HG03097 (cell line): ENCODE results near the gene ATF6.

Experiments used
- ATAC-seq: cut with Tn5 transposase; IDR thresholded peaks from one replicate; pipeline ENCODE4 v1.9.1; 2021; ENCODE audit not compliant: unreplicated experiment, low FRiP score

The ATF6 gene

DNA sequence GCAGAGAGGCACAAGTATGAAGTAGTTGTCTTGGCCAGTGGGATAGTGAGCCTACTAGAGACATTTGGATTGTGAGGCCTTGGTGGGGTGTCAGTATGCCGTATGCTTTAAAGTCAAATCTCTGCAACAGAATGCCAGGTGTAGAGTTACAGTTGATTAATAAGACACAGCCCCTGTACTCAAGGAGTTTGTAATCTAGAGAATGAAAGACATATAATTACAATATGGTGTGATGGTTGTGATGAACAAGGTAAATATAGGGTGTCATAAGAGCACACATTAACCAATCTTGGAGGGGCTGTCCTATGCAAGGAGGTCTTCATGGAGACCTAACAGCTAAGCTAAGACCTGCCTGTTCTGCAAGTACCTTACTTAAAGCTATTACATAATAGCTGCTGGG is 113.1 kb downstream of the ATF6 start:
- no peak for ATAC-seq

DNA sequence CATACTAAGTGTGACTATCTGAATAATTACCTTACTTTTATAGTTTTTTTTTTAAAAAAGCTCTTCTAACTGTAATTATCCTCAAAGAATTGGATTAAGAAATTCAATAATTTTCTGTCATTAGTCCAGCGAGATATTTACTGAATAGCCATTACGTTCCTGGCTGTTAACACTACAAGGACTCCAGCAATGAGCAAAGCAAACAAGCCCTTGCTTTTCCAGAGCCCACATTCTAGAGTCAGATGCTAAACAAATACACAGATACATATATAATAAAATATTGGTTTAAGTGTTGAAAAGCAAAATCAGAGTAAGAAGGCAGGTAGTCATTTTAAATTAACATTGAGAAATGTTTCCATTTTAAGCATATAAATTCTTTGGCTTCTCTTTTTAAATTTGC is 118.4 kb downstream of the ATF6 start:
- no peak for ATAC-seq

DNA sequence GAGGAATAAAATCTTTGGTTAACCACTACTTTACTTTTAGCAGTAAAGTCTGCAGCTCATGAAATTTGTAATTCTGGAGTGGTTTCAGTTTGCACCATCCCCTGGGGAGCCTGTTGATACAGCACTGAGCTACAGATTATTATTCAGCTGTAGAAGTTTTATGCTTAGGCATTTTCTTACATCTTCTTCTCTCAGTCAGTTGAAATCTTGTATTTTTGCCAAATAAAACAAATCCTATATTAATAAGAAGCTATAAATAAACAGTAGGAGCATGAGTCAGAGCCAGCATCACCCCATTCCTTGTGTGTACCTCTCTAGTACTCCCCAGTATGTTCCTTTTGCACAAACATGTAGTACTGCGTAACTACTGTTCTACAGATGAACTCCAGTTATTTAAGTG is 118.9 kb downstream of the ATF6 start:
- no peak for ATAC-seq

DNA sequence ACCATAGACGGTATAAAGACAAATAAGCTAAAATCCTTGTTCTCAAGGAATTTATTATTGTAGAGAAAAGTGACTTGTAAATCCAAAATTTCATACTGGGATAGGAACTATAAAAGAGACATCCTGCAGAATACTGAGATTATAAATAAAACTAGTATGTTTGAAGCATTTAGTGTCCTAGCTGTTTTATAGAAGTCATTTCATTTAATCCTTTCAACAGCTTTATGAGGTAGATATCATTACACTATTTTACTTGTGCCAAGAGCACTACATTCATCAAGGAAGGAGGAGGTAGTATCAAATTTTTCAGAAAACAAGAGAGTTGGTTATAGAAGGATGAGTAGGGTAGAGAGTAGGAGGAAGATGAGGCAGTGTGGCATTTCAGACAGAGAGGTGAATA is 119.6 kb downstream of the ATF6 start:
- ATAC-seq = no peak

DNA sequence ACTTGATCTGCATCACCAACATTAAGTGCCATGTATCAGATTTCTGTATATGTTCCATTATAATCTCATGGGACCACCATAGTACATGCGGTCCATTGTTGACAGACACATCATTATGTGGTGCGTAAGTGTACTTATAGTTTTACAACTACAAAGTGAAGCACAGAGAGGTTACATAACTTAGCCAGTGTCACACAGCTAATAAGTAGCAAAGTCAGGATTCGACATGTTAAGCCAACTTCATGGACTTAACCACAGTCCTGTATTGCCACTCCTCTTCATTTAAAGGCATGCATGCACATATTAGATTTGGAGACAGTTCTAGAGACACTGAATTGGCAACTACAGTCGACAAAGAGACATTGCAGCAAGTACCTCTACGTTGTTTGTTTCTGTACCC is 120.5 kb downstream of the ATF6 start:
- no peak for ATAC-seq

DNA sequence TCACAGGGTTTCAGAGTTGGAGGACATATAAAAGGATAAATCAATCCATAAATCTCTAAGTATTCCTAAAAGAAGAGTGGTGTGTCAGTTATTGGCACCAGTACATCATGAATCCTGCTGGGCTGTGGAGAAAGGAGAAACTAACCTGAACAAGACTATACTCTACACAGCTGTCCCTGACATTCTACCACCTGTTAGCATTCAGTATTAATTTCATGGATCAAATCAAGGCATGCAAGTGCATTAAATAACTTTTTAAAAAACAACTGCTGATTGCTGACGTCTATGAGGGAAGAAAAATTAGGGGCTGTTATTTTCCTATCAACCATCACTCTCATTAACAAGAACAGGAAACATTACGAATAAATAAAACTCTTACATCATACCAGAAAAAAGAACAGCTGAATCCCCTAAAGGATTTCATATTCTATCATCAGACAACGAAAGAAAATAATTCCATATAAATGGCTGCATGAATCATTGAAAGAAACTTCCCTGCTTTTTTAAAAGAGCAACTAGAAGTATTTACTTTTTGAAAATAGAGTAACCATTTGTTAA is 121.7 kb downstream of the ATF6 start:
- no peak for ATAC-seq

DNA sequence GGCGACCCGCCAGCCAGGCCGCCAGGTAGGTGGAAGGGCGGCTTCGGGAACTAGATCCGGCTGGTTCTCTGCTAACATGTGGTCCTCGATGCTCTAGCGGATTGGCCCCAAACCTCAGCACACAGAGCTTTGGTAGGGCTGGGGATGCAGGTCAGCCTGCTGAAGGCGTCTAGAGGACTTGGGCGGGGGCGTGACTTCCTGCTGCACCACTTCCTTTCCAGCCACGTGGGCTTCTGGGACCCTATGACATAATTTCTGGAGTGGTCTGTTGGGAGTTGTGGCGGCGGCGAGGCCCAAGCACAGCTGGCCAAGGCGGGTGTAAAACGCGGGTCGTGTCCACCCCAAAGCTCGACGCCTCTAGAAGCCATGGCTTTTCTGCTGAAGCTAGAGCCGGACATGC is 124.5 kb downstream of the ATF6 start:
- no peak for ATAC-seq

DNA sequence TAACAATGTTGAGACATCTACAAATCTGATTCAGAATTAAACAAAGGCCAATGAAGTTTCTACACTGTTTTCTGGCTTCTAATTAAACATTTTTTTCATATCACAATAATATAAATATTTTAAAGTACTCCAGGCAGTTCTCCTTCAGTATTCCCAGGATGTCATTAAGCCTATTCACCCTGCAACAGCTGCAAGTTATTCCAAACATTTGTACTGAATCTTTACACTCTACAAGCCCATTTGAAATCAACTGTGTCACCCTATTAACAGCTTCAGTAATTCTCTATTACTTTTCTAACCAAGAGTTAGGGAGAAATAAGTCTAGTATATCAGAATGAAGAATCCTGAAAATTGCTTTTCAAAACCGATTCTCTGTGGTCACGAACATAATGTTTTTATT is 133.0 kb downstream of the ATF6 start:
- no peak for ATAC-seq

DNA sequence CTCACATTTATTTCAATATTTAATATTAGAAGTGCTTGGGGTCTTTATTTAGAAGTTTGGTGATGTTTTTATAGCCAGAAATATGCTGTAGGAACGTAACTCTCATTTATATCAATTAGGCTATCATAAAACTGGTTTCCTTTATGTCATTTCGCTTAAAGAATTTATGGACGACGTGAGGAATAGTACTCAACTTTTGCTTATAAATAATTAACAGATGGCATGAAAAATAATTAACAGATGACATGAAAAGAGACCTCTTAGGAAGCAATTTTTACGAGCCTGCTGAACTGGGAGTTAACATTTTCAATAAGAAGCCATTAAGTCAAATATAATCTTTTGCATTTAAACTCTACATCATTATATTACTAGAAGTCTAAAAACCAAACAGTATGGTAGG is 134.0 kb downstream of the ATF6 start:
- no peak for ATAC-seq

DNA sequence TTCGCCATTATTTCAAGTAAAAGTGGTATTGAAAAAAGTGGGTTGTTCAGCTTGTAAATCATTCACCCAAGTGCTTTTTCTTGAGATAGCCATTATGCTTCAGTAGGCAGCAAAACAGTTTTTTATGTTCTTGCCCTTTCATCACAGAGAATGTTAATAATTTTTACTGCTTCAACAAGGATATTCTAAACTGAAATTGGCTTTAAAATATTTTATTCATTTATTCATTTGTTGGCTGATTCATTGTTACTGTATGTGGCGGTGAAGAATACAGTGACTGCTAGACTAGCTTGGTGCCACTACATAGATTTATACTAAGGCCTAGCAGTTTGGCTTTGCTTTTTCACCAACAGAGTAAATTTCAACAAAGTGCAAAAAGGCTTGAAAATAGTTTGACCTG is 136.1 kb downstream of the ATF6 start:
- ATAC-seq = no peak

DNA sequence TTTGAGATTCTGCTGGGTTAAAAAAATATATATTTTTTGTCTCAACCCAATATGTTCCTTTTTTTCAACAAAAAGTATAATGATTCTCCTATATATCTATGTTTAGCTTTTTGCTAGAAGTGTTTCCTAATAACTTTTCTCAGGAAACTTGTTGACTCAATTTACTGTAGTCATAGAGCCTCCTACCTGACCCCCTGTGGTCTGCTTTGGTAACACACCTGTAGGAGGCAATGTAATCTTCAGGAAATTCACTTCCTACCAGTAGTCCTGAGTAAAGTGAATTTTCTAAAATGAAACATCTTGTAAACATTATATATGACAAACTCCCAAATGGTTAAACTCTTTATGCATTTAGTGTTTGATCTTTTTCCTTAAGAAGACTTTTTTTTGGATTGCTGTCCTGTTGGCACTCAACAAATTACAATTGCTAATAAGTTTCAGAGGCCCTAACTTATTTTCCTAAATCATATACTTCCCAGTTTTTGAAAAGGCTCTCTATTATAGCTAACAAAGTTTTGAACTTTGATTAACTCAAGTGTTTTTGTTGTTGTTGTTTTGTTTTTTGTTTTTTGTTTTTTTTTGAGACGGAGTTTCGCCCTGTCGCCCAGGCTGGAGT is 139.3 kb downstream of the ATF6 start:
- no peak for ATAC-seq

DNA sequence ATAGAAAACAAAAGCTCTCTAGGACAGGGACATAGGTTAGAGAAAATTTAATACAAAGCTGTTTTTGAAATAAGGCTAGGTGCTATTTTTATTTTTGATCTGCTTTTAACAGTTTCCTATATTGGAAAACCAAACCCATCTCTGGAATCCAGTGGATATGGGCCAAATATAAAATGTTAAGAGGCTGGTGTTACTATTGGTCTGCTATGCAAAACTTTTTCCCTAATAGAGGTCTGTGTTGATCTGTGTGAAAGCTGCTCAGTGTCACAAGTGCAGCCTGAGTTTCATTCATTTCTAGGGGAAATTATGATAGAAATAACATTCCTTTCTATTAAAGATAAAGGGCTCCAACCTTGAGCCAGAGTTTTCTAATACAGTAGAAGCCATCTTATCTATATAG is 141.1 kb downstream of the ATF6 start:
- no peak for ATAC-seq

DNA sequence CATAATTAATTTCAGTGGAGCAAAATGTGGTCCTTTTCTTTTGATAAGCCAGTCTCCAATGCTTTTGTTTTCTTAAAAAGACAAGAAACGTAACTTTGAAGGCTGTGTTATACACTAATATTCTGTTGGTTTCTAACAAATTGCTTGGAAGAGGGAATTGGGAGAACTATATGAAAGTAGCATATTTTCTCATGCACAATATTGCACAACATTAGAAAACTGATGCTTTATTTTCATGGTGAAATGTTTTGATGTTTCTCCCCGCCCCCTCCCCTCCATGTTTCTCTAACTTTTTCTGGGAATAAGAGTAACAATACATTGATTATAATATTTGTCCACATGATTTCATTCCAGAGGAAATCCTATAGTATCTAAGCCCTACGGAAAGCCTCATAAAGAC is 142.1 kb downstream of the ATF6 start:
- ATAC-seq = no peak

DNA sequence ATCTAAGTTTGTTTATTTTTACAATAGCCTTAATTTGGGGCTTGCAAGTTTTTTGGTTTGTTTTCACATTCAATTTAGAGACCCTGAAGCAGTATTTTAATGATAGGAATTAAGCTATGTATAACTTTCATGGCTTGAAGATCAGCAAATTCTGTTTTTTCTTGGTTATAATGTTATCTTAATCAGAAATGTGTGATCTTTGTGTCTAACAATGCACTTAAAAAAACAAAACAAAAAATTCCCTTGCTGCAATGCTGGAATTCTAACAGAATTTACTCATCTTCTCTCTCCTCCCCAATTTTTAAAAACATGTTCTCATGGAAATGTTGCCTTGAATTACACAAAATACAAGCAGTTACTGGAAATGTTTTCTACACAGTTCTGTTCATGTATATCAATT is 144.5 kb downstream of the ATF6 start:
- no peak for ATAC-seq

DNA sequence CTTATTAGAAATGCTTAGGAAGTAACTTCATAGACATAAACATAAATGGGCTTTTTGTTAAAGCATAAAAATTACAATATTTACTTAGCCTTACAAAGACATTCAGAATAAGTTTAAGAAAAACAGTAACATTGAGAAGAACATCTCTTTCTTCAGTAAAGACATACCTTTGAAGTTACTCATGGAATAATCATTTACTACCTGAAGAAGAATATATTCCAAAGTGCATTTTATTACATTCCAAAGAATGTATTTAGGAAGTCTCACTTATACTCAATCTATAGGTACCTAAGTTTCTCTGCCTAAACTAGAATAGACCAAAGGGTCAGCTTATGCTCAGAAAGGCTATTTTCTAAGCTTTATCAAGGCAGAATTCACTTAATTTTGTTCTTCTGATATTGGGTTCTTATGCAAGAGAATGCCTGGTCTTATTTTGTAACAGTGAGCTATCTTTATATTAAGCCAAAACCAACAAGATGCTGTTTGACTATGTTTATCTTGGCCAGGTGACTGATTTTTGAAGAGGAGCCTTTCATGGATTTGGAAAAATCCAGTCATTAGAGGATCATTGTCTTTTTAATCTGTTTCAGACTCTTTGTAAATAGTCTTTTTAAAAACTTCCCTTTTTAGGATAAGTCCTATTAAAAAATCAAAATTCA is 147.5 kb downstream of the ATF6 start:
- ATAC-seq = no peak

DNA sequence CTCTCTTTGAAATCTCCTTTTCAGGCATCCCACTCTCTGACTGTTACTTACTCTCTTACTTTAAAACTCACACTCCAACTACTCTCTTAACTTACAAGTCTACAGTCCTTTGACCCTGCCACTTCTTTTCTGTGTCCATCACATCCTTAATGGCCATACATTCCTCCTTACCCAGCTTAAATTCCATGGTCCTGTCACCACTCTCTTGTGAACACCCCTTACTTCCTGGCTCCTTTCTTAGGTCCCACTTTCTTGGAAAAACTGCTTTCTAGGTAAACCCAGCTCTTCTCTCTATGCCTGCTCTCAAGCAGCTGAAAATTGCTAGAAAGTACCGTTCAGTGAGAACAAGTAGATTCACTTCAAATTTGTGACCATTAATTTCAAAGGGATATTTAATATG is 148.5 kb downstream of the ATF6 start:
- ATAC-seq = no peak

DNA sequence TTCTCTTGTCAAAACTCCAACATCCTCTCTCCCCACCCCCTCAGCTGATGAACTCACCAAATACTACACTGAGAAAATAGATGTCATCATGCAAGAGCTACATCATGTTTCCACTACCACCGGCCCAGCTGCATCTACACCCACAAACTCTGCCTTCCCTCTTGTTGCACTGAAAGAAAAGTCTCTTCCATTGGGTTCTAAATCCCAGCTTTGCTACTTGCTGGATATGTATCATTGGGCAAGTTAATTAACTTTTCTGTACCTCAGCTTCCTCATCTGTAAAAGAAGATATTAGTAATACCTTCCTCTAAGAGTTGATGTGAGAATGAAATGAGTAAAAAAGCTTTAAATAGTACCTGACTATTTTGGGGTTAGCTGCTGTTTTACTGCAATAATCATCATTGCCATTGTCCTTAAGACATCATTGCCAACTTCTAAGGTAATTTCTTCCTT is 149.0 kb downstream of the ATF6 start:
- no peak for ATAC-seq

DNA sequence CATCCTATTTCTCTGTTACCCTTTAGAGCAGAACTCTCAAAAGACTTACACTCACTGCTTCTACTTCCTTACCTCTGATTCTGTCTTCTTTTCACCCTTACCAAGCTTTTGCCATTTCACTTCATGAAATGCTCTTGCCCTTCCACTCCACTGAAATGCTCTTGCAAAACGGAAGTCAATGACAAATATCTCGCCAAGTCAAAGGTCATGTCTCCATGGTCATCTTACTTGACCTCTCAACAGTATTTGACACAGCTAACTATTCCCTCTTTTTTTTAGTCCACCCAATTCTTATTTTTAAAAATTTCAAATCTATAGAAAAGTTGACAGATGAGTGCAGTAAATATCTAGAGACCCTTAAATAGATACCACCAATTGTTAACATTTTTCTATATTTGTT is 149.9 kb downstream of the ATF6 start:
- ATAC-seq = no peak

DNA sequence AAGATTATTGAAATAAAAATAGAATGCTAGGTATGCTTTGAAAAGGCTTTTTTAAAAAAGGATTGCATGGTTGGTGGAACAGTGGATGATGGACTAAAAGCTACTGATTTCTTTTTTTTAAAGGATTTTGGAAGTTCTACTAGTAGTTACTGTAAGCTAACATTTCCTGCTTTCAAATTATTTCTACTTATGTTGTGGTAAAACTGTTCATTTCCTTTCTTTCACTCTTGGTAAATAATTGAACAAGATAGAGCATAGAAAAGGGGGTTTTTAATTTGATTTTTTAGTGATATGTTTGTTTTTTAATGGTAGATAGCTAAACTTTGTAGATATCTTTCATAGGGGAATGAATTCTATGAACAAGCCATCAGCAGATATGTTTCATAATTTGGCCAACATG is 153.1 kb downstream of the ATF6 start:
- ATAC-seq = no peak

DNA sequence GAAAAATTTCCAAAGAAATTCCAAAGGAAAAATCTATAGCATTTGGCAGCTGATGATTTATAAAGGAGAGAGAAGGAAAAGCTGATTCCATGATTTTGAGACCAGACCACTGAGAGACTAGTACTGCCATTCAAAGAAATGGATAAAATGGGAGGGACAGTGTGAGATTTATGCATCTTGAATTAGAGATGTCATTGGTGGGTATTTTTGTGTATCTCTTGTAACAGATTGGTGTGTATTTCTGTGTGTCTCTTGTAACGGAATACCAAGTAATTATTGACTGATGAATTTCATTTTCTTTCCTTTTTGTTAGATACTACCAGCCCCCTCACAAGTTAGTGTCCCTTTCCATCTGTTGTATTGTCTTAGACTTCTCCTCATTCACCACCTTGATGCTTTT is 155.4 kb downstream of the ATF6 start:
- no peak for ATAC-seq

DNA sequence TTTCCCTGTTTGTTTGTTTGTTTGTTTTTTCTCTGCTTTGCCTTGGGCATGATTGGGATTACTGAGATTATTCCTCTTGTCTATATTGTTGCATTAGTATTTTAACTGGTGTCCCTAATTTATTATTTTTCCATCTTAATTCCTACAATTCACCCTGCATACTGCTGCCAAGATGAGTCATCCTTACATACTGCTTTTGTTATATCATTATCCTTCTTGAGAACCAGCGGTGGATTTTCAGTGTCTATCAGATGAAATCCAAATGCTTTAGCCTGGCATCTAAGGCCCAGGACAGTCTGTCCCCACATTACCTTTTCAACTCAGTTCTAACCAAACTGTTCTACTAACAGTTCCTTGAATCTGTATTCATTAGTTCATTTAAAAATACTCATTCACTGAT is 155.9 kb downstream of the ATF6 start:
- ATAC-seq = no peak

DNA sequence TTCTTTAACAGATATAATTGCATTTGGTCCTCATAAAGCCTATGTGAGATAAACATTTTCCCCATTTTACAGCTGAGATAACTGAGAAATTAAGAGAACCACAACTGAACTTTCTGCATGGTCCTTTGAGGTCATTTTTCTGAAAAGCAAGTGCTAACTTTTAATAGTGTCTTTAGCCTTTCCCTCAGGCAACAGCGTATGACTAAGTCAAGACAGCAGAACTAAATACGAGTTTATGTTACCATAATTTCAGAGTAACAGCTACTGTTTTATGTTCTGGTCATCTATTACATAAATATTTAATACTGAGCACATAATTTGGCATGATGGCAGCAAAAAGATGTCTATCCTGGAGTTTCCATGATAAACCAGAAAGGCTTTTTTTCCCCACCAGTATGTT is 161.9 kb downstream of the ATF6 start:
- no peak for ATAC-seq
